ENCODE data around the gene SMC3. TPM values are rescaled to one million over a fixed set of nuclear protein-coding genes. Genes with fewer than 3 reads are reported as not detected.
A peak's percentile ranks its signal among the peaks of the same experiment; 100 is the strongest.
"Not testable (repeated sequence)": the region's sequence is repeated elsewhere in the genome, so short reads cannot be mapped to it uniquely, and the experiment has no call there.

Gene SMC3
- polyA plus RNA-seq, 2 of the 4 experiments (the other 2 are of a cell fraction) = 59.5 to 60.5 TPM

- TF ChIP-seq JUN (IDR thresholded peaks at IDR 0.05) (0 out of 5 replicates have a peak, but pooled peaks of 1 of the 2 experiments have one; percentile 6), ESRRA (IDR thresholded peaks at IDR 0.05; ENCODE audit: borderline replicate concordance, low read length) (no peak), FOSL2 (IDR thresholded peaks at IDR 0.05) (no peak), FOSL2 (CRISPR knock-in tag; IDR thresholded peaks at IDR 0.05) (peak; percentile 52; the same call in 1 of the 2 replicates), TFCP2L1 (CRISPR knock-in tag; IDR thresholded peaks at IDR 0.05) (peak; percentile 61; the same call in 1 of the 2 replicates), FOSB (CRISPR knock-in tag; IDR thresholded peaks at IDR 0.05) (0 out of 2 replicates have a peak, but pooled peaks have one; percentile 10), HOXA7 (CRISPR knock-in tag; IDR thresholded peaks at IDR 0.05) (peak; percentile 9; the same call in 1 of the 2 replicates)
- TF ChIP-seq, protein P1, sequence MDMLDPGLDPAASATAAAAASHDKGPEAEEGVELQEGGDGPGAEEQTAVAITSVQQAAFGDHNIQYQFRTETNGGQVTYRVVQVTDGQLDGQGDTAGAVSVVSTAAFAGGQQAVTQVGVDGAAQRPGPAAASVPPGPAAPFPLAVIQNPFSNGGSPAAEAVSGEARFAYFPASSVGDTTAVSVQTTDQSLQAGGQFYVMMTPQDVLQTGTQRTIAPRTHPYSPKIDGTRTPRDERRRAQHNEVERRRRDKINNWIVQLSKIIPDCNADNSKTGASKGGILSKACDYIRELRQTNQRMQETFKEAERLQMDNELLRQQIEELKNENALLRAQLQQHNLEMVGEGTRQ (IDR thresholded peaks at IDR 0.05) = no peak
- Histone ChIP-seq H3K4me3 (no peak overlapping the region), H3K4me1 (peaks cover 89% of the 10 kb centered on the region), H3K9me3 (no peaks in the 10 kb centered on the region), H3K27ac (peak overlapping the region; percentile 85 to 92; a peak in 5 of 6 replicates), H3K4me2 (peak overlapping the region; percentile 87)
- ChIA-PET POLR2A (no interaction called here), CTCF (interaction anchor here (1.1 kb wide), 1 partner anchor 20 kb away, joined by 5 read pairs; no protein-coding TSS in a partner anchor)
- FAIRE-seq = no peak
- DNase-seq (ENCODE audit: low read depth in 1 of 2, low spot score in 1 of 2) = no peak
- peak; percentile 12 to 14 for ATAC-seq
- 61% methylated on average over 9 of the region's 9 CpGs for WGBS (ENCODE audit: missing lambda C conversion rate)
Observed at GRCh38 chr10:110527731-110528171, 39.7 kb upstream of the SMC3 start.

- FAIRE-seq (no peak), DNase-seq (ENCODE audit: low read depth in 1 of 2, low spot score in 1 of 2) (no peak), ATAC-seq (peak; percentile 2 to 3; a peak in 4 of 6 replicates)
- TF ChIP-seq RARB (CRISPR knock-in tag; IDR thresholded peaks at IDR 0.05) (peak; percentile 56; the same call in 1 of the 2 replicates), CBX8 (IDR thresholded peaks at IDR 0.05) (no peak), RNF2 (IDR thresholded peaks at IDR 0.05; ENCODE audit: borderline replicate concordance, low read depth) (no peak), HOXA7 (CRISPR knock-in tag; IDR thresholded peaks at IDR 0.05) (peak; percentile 22), ZNF302 (CRISPR knock-in tag; IDR thresholded peaks at IDR 0.05) (no peak), FOSL2 (IDR thresholded peaks at IDR 0.05) (no peak), FOSL2 (CRISPR knock-in tag; IDR thresholded peaks at IDR 0.05) (peak; percentile 33; the same call in 1 of the 2 replicates), MYC (IDR thresholded peaks at IDR 0.05; ENCODE audit: borderline replicate concordance, low read length) (no peak), ATOH8 (CRISPR knock-in tag; IDR thresholded peaks at IDR 0.05; ENCODE audit: low read depth) (no peak), FOSB (CRISPR knock-in tag; IDR thresholded peaks at IDR 0.05) (peak; percentile 56), HDAC2 (IDR thresholded peaks at IDR 0.05) (no peak), JUN (IDR thresholded peaks at IDR 0.05) (no peak), JUNB (IDR thresholded peaks at IDR 0.05) (no peak), TFCP2L1 (CRISPR knock-in tag; IDR thresholded peaks at IDR 0.05) (peak; percentile 88; the same call in 1 of the 2 replicates), CBX2 (IDR thresholded peaks at IDR 0.05; ENCODE audit: borderline replicate concordance, low read depth) (no peak), CEBPB (IDR thresholded peaks at IDR 0.05) (no peak), EHMT2 (IDR thresholded peaks at IDR 0.05; ENCODE audit: low read depth) (no peak)
- H3K27ac ChIP-seq = peak overlapping the region; percentile 92 to 93
- WGBS (ENCODE audit: missing lambda C conversion rate) = 63% methylated on average over 5 of the region's 5 CpGs
- ChIA-PET CTCF (interaction anchor here (1.1 to 1.8 kb wide), 3 partner anchors 12 to 21 kb away, joined by 3 to 5 read pairs (median 5); no protein-coding TSS in a partner anchor), POLR2A (interaction anchor here (0.6 to 1.5 kb wide), 3 partner anchors 12 to 224 kb away, joined by 4 to 6 read pairs (median 5); partner anchors contain the start of gene SMNDC1)
- H3K4me3 ChIP-seq = no peak overlapping the region
- peaks cover 87% of the 10 kb centered on the region for H3K4me1 ChIP-seq
- H3K9me3 ChIP-seq = no peaks in the 10 kb centered on the region
- H3K4me2 ChIP-seq = peak overlapping the region; percentile 87
Observed at GRCh38 chr10:110528224-110528996, 39.1 kb upstream of the SMC3 start.

DNA sequence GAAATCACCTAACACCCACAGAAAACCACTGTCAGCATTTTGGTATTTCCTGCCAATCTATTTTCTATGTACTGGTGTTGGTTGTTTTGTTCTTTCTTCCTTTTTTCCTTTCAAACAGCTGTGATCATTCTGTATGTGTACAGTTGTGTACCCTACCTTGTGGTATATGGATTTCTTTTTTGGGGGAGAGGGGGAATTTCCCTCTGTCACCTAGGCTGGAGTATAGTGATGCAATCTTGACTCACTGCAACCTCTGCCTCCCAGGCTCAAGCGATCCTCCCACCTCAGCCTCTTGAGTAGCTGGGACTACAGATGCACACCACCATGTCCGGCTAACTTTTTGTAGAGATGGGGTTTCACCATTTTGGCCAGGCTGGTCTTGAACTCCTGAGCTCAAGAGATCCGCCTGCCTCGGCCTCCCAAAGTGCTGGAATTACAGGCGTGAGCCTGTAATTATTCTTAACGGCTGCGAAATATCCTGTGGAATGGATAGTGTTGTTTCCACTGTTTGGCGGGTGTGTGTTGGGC lies 38.4 kb upstream of the SMC3 start:
- not testable (repeated sequence) for H3K9me3 ChIP-seq; H3K4me3 ChIP-seq; DNase-seq (ENCODE audit: low read depth in 1 of 2, low spot score in 1 of 2); FAIRE-seq
- ChIA-PET CTCF (interaction anchor here (1.1 to 1.8 kb wide), 2 partner anchors 11 to 18 kb away, joined by 3 to 5 read pairs; no protein-coding TSS in a partner anchor), POLR2A (interaction anchor here (0.9 to 1.5 kb wide), 3 partner anchors 11 to 224 kb away, joined by 4 to 11 read pairs (median 5); partner anchors contain the start of gene SMNDC1)
- Histone ChIP-seq H3K27ac (peak overlapping the region; percentile 92 to 93), H3K4me1 (peaks cover 80% of the 10 kb centered on the region), H3K4me2 (peak overlapping the region; percentile 87)
- 75% methylated on average over 8 of the region's 8 CpGs for WGBS (ENCODE audit: missing lambda C conversion rate)
- TF ChIP-seq CEBPB (IDR thresholded peaks at IDR 0.05) = peak; percentile 21 to 74; a peak in 3 of 4 replicates
- TF ChIP-seq MAFK (IDR thresholded peaks at IDR 0.05; ENCODE audit: partially characterized antibody) = peak; percentile 91
- TF ChIP-seq FOSL2 (IDR thresholded peaks at IDR 0.05) = peak; percentile 11; the same call in 1 of the 2 replicates
- peak; percentile 61 for TF ChIP-seq FOSL2 (CRISPR knock-in tag; IDR thresholded peaks at IDR 0.05)
- TF ChIP-seq TP53 (CRISPR knock-in tag; IDR thresholded peaks at IDR 0.05) = peak; percentile 12; the same call in 1 of the 2 replicates
- peak in 1 of 2 experiments; percentile 0; a peak in 1 of 6 replicates for ATAC-seq
